ENCODE data around the gene TSPYL6. TPM values are rescaled to one million over a fixed set of nuclear protein-coding genes. Genes with fewer than 3 reads are reported as not detected.

The TSPYL6 gene
- total RNA-seq, 4 donors from 2014 or later = not detected

DNA sequence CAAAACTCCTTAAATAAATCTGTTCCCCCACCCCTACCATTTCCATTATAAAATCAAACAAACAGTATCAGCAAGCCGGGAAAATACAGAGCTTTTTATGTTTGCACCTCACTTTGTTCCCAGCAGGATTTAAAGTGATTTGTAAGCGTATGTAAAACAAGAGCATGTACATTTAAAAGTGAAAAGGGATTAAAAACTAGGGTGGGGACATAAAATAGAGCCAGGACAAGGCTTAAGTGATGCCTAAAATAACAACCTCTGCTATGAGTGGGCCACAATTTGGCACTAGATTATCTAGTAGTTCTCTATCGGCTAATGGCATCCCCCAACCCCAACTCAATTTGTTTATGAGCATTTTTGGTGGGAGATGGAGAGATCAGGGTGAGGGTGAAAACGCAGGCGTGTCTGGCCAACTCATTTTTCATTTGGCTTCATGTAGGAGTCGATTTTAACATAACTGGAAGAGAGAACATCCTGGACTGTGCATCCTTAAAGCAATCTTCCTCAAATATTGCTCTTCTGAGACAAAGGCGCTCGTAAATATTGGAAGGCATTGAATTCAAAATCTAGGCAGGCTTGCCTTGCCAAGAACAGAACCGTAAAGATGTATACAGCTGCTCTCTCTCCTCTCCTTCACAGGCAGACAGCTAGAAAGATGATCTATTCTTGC is 34.5 kb upstream of the TSPYL6 start:
- WGBS, 2 donors = 59 to 61% methylated on average over 9 of the region's 9 CpGs
- no peak overlapping the region for H3K4me3 ChIP-seq
- intact Hi-C loops (cut with DNase I) = no loop called here
- TF ChIP-seq, protein P1, sequence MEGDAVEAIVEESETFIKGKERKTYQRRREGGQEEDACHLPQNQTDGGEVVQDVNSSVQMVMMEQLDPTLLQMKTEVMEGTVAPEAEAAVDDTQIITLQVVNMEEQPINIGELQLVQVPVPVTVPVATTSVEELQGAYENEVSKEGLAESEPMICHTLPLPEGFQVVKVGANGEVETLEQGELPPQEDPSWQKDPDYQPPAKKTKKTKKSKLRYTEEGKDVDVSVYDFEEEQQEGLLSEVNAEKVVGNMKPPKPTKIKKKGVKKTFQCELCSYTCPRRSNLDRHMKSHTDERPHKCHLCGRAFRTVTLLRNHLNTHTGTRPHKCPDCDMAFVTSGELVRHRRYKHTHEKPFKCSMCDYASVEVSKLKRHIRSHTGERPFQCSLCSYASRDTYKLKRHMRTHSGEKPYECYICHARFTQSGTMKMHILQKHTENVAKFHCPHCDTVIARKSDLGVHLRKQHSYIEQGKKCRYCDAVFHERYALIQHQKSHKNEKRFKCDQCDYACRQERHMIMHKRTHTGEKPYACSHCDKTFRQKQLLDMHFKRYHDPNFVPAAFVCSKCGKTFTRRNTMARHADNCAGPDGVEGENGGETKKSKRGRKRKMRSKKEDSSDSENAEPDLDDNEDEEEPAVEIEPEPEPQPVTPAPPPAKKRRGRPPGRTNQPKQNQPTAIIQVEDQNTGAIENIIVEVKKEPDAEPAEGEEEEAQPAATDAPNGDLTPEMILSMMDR (IDR thresholded peaks at IDR 0.05) = no peak
- TF ChIP-seq POLR2A (IDR thresholded peaks at IDR 0.05) = no peak
- H3K4me1 ChIP-seq = no peaks in the 10 kb centered on the region
- no peak for DNase-seq
- no peaks in the 10 kb centered on the region for H3K36me3 ChIP-seq
- H3K27me3 ChIP-seq = no peaks in the 10 kb centered on the region
- no peak overlapping the region for H3K27ac ChIP-seq
- no peaks in the 10 kb centered on the region for H3K9me3 ChIP-seq

GRCh38 chr2:54289917-54290316 is 33.9 kb upstream of the TSPYL6 start:
- H3K4me1 ChIP-seq = no peaks in the 10 kb centered on the region
- DNase-seq = no peak

DNA sequence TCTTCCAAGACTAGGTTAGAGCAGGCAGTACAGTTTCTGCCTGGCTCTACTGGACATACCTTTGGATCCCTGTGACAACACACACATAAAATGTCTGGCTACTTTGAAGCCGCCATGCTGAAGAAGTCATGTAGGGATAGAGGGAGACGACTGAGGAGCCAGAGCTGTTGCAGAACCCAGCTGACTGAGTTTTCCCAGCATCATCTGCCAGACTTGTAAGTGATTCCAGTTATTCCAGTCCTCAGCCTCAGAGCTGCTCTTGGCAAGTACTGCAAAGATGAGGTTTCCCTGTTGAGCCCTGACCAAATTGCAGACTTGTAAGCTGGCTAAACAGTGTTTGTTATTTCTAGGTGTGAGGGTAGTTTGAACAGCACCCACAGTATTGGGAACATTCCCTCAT is 31.5 kb upstream of the TSPYL6 start:
- no peaks in the 10 kb centered on the region for H3K27me3 ChIP-seq
- DNase-seq = no peak
- no peak for TF ChIP-seq POLR2A (IDR thresholded peaks at IDR 0.05)
- TF ChIP-seq, protein P1 (IDR thresholded peaks at IDR 0.05) = no peak
- H3K36me3 ChIP-seq = no peaks in the 10 kb centered on the region
- H3K27ac ChIP-seq = no peak overlapping the region
- intact Hi-C loops (cut with DNase I) = no loop called here
- no peaks in the 10 kb centered on the region for H3K9me3 ChIP-seq
- H3K4me1 ChIP-seq = no peaks in the 10 kb centered on the region
- H3K4me3 ChIP-seq = no peak overlapping the region
- 56 to 75% methylated on average over 2 of the region's 2 CpGs for WGBS, 2 donors

More at GRCh38 chr2:54289917-54290316, 33.9 kb upstream of the TSPYL6 start:
- no peaks in the 10 kb centered on the region for H3K36me3 ChIP-seq
- no peak overlapping the region for H3K27ac ChIP-seq
- no peak overlapping the region for H3K4me3 ChIP-seq
- TF ChIP-seq, protein P1 (IDR thresholded peaks at IDR 0.05) = no peak
- TF ChIP-seq POLR2A (IDR thresholded peaks at IDR 0.05) = no peak
- H3K9me3 ChIP-seq = no peaks in the 10 kb centered on the region
- WGBS, 2 donors = 80 to 83% methylated on average over 21 to 22 of the region's 23 CpGs
- intact Hi-C loops (cut with DNase I) = no loop called here
- H3K27me3 ChIP-seq = no peaks in the 10 kb centered on the region

- H3K4me3 ChIP-seq = no peak overlapping the region
- H3K27me3 ChIP-seq = no peaks in the 10 kb centered on the region
- H3K27ac ChIP-seq = no peak overlapping the region
- 86 to 100% methylated on average over 1 of the region's 1 CpG for WGBS, 2 donors
- intact Hi-C loops (cut with DNase I) = no loop called here
- no peaks in the 10 kb centered on the region for H3K4me1 ChIP-seq
- no peak for DNase-seq
- H3K36me3 ChIP-seq = no peaks in the 10 kb centered on the region
- no peaks in the 10 kb centered on the region for H3K9me3 ChIP-seq
- TF ChIP-seq POLR2A (IDR thresholded peaks at IDR 0.05) = no peak
- TF ChIP-seq, protein P1 (IDR thresholded peaks at IDR 0.05) = no peak
Measured at GRCh38 chr2:54285451-54285850, 29.4 kb upstream of the TSPYL6 start.

- Histone ChIP-seq H3K27ac (no peak overlapping the region), H3K27me3 (no peaks in the 10 kb centered on the region), H3K4me3 (no peak overlapping the region), H3K36me3 (no peaks in the 10 kb centered on the region), H3K4me1 (no peaks in the 10 kb centered on the region), H3K9me3 (no peaks in the 10 kb centered on the region)
- 92 to 97% methylated on average over 3 of the region's 3 CpGs for WGBS, 2 donors
- DNase-seq = no peak
- TF ChIP-seq, protein P1 (IDR thresholded peaks at IDR 0.05) = no peak
- no peak for TF ChIP-seq POLR2A (IDR thresholded peaks at IDR 0.05)
- intact Hi-C loops (cut with DNase I) = no loop called here
Measured at GRCh38 chr2:54284826-54285225, 28.8 kb upstream of the TSPYL6 start.
